ENCODE measurements around the gene CUX1. TPM values are rescaled to one million over a fixed set of nuclear protein-coding genes. Genes with fewer than 3 reads are reported as not detected.

The CUX1 gene
- total RNA-seq, 2 experiments from 2014 or later = 21.1 to 22.4 TPM

DNA sequence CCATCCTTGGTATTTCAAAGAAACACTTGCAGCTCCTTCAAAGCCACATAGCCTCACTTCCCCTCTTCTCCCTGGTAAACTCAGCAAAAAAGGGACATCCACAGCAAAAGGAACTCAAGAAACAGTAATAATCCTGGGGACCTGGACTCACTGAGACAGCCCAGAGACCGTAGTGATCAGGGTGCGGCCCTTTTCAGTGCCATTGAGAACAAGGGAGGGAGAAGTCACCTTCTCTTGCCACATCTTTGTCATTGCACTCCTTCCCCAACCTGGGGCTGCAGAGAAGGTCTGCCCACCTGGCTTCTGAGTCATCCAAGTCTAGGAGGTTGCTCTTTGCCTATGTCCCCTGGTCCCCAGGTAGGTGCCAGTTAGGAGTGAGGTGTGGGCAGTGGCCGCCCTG is 375.4 kb downstream of the CUX1 start:
- H3K4me3 Mint-ChIP-seq = no peak overlapping the region
- H3K27me3 Mint-ChIP-seq = no peaks in the 10 kb centered on the region
- no peaks in the 10 kb centered on the region for H3K9me3 Mint-ChIP-seq
- ChIA-PET POLR2A (no interaction called here), CTCF (no interaction called here)
- H3K4me1 Mint-ChIP-seq = peaks cover 2% of the 10 kb centered on the region
- H3K27ac Mint-ChIP-seq = no peak overlapping the region
- DNase-seq = no peak
- no peaks in the 10 kb centered on the region for H3K36me3 Mint-ChIP-seq (ENCODE audit: low read depth)

DNA sequence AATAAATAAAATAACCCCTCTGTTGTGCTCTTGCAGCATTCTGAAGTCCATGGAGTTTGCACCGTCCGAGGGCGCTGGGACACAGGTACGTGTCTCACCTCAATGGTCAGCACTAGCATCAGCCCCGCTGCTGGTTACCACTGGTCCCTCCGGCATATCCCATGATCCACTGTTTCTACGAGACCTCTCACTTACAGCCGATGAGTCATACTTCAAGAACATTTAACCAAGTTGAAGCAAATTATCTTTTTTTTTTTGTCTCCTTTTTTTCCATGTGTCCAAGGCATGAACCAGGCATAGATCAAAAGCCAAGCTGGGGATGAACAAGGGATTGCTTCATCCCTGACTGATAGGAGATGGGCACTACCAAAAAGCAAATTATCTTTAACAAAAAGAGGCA is 376.4 kb downstream of the CUX1 start:
- Mint-ChIP-seq H3K4me1 (no peaks in the 10 kb centered on the region), H3K36me3 (ENCODE audit: low read depth) (no peaks in the 10 kb centered on the region), H3K9me3 (no peaks in the 10 kb centered on the region), H3K27me3 (no peaks in the 10 kb centered on the region), H3K27ac (no peak overlapping the region), H3K4me3 (no peak overlapping the region)
- POLR2A ChIA-PET = no interaction called here
- CTCF ChIA-PET = interaction anchor here (0.7 kb wide), 1 partner anchor 82 kb away, joined by 3 read pairs; no protein-coding TSS in a partner anchor
- DNase-seq = no peak

DNA sequence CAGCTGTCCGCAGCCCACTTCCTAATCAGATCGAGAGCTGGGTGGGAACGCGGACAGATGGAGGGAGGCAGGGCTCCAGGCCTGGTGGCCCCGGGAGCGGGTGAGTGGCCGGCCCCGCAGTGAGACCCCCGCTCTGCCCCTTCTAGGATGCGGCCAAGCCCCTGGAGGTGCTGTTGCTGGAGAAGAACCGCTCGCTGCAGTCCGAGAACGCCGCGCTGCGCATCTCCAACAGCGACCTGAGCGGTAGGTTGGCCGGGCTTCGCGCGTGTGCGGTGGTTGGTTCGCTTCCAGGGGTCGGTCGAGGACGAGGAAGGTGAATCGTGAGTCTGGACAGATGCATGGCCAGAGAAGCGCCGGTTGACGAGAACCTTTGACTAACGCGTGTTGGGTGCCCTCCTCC is 377.9 kb downstream of the CUX1 start:
- POLR2A ChIA-PET = no interaction called here
- no peaks in the 10 kb centered on the region for H3K4me1 Mint-ChIP-seq
- CTCF ChIA-PET = no interaction called here
- no peak for DNase-seq
- no peaks in the 10 kb centered on the region for H3K9me3 Mint-ChIP-seq
- H3K27ac Mint-ChIP-seq = no peak overlapping the region
- no peak overlapping the region for H3K4me3 Mint-ChIP-seq
- H3K36me3 Mint-ChIP-seq (ENCODE audit: low read depth) = no peaks in the 10 kb centered on the region
- H3K27me3 Mint-ChIP-seq = no peaks in the 10 kb centered on the region

DNA sequence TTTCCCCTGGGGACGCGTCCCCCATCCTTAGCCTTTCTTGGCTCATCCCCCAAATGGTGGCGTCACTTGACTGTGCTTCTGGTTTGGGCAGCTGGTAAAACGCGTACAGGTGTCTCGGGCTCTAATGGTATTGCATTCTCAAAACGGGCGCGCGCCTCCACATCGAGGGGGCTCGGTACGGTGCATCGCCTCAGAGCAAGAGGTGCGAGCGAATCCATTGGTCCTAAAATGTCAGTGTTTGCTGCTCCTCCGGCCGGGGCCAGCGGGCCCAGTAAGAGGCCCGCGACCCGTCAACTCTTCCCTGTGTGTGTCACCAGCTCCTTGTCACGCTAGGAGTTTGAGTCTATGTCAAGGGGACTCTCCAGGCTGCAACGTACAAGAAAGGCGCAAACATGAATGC is 378.6 kb downstream of the CUX1 start:
- H3K4me1 Mint-ChIP-seq = no peaks in the 10 kb centered on the region
- no peaks in the 10 kb centered on the region for H3K27me3 Mint-ChIP-seq
- POLR2A ChIA-PET = no interaction called here
- DNase-seq = no peak
- no peak overlapping the region for H3K4me3 Mint-ChIP-seq
- H3K36me3 Mint-ChIP-seq (ENCODE audit: low read depth) = no peaks in the 10 kb centered on the region
- CTCF ChIA-PET = no interaction called here
- H3K27ac Mint-ChIP-seq = no peak overlapping the region
- H3K9me3 Mint-ChIP-seq = no peaks in the 10 kb centered on the region

DNA sequence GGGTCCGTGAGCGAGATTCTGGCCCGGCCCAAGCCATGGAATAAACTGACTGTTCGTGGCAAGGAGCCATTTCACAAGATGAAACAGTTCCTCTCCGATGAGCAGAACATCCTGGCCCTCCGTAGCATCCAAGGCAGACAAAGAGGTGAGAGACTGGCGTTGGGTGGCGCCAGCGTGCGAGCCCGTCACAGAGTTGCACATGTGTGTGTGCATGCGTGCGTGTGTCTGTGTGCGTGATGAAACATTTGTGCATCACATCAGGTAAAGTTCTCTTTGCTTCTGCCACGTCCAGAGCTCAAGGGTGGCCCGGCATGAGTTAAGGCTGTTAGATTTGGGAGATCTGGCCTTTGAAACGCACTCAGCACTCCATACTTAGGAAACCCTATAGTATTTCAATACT is 379.7 kb downstream of the CUX1 start:
- no peak for DNase-seq
- H3K36me3 Mint-ChIP-seq (ENCODE audit: low read depth) = no peaks in the 10 kb centered on the region
- H3K9me3 Mint-ChIP-seq = no peaks in the 10 kb centered on the region
- H3K4me1 Mint-ChIP-seq = no peaks in the 10 kb centered on the region
- ChIA-PET POLR2A (no interaction called here), CTCF (no interaction called here)
- no peak overlapping the region for H3K4me3 Mint-ChIP-seq
- no peak overlapping the region for H3K27ac Mint-ChIP-seq
- H3K27me3 Mint-ChIP-seq = no peaks in the 10 kb centered on the region

DNA sequence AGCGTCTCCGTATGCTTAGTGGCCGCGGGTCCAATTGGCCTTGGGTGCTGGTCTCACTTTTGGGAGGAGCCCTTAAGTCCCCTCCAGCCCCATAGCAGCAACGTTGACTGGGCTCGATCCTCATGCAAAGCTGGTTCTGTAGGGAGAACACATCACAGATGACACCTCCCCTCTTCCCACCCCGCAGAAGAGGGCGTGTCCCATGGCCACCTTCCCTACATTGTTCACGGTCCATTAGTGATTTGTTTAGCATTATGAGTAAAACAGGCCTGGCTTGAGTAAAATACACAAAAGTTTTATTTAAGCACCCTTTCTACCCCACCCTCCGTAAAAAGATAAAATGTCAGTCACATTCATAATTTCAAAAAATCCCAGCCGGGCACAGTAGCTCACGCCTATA is 380.2 kb downstream of the CUX1 start:
- ChIA-PET POLR2A (no interaction called here), CTCF (no interaction called here)
- Mint-ChIP-seq H3K9me3 (no peaks in the 10 kb centered on the region), H3K27ac (no peak overlapping the region), H3K27me3 (no peaks in the 10 kb centered on the region), H3K4me3 (no peak overlapping the region), H3K36me3 (ENCODE audit: low read depth) (no peaks in the 10 kb centered on the region), H3K4me1 (no peaks in the 10 kb centered on the region)
- DNase-seq = no peak

DNA sequence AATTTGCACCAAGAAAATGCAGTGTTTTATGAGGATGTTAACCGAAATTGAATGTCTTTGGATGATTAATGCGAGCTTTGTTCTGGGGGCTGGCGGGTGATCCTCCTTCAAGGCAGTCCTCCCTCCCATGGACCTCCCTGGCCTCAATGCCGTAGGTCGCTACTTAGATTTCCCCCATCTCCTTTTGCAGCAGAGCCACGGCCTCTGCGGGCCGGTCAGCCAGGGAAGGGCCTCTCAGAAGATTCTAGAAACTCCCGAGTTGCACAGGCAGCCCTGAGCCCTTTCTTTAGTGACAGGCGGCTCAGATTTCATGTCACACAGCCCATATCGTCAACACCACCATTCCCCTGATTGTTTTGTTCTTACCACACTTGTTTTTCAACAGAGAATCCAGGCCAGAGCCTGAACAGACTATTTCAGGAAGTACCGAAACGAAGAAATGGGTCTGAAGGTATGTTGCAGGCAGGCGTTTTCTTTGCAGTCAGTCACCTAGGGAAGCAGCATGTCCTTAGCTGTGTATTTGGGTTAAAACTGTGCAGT is 381.1 kb downstream of the CUX1 start:
- Mint-ChIP-seq H3K27ac (no peak overlapping the region), H3K9me3 (no peaks in the 10 kb centered on the region), H3K27me3 (no peaks in the 10 kb centered on the region), H3K4me3 (no peak overlapping the region), H3K36me3 (ENCODE audit: low read depth) (no peaks in the 10 kb centered on the region), H3K4me1 (no peaks in the 10 kb centered on the region)
- no peak for DNase-seq
- ChIA-PET CTCF (no interaction called here), POLR2A (no interaction called here)

DNA sequence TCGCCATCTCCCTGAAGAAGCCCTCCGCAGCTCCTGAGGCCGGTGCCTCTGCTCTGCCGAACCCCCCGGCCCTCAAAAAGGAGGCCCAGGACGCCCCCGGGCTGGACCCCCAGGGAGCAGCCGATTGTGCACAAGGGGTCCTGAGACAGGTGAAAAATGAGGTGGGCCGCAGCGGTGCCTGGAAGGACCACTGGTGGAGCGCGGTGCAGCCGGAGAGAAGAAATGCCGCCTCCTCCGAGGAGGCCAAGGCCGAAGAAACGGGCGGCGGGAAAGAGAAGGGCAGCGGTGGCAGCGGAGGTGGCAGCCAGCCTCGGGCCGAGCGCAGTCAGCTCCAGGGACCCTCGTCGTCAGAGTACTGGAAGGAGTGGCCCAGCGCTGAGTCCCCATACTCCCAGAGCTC is 384.1 kb downstream of the CUX1 start:
- DNase-seq = no peak
- no peaks in the 10 kb centered on the region for H3K36me3 Mint-ChIP-seq (ENCODE audit: low read depth)
- H3K9me3 Mint-ChIP-seq = no peaks in the 10 kb centered on the region
- ChIA-PET CTCF (interaction anchor here (0.7 kb wide), 1 partner anchor 624 kb away, joined by 8 read pairs; no protein-coding TSS in a partner anchor), POLR2A (no interaction called here)
- no peaks in the 10 kb centered on the region for H3K27me3 Mint-ChIP-seq
- H3K4me1 Mint-ChIP-seq = no peaks in the 10 kb centered on the region
- no peak overlapping the region for H3K27ac Mint-ChIP-seq
- no peak overlapping the region for H3K4me3 Mint-ChIP-seq

DNA sequence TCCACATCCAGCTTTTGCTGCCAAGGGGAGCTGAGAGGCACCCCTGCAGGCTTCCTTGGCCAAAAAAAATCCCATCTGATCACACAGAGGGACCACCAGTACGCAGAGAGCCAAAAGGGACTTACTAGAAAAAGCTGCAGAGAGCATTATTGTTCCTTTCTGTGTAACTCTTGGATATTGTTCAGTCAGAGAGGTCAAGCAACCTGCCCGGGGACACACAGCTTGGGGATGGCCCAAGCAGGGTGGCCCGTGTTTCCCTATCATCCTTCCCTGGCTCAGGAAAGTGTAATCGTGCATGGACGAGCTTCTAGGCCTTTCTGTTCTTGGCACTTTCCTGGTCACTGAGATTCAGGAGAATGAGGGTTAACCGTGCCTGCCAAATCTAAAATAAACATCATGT is 385.1 kb downstream of the CUX1 start:
- H3K4me1 Mint-ChIP-seq = no peaks in the 10 kb centered on the region
- no peaks in the 10 kb centered on the region for H3K27me3 Mint-ChIP-seq
- CTCF ChIA-PET = no interaction called here
- POLR2A ChIA-PET = no interaction called here
- no peak overlapping the region for H3K4me3 Mint-ChIP-seq
- H3K36me3 Mint-ChIP-seq (ENCODE audit: low read depth) = no peaks in the 10 kb centered on the region
- no peak overlapping the region for H3K27ac Mint-ChIP-seq
- no peaks in the 10 kb centered on the region for H3K9me3 Mint-ChIP-seq
- no peak for DNase-seq

DNA sequence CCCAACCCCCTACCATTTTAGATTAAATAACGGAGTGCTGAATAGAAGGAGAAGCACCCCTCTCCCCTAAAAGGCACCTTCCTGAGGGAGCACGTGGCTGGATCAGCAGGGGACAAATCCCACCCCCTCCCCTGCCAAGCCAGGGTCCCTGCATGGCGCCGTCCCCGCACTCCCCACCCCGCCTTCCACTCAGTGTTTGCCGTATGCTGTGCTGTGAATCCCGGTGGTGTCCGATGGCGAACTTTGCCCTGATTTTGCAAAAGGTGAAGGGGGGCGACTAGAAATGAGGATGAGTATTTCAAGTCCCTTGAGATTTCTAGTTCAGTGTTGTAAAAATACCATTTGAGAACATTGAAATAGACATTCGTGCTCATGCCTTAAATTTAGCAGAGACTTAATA is 385.8 kb downstream of the CUX1 start:
- no peaks in the 10 kb centered on the region for H3K36me3 Mint-ChIP-seq (ENCODE audit: low read depth)
- CTCF ChIA-PET = no interaction called here
- no peak overlapping the region for H3K4me3 Mint-ChIP-seq

DNA sequence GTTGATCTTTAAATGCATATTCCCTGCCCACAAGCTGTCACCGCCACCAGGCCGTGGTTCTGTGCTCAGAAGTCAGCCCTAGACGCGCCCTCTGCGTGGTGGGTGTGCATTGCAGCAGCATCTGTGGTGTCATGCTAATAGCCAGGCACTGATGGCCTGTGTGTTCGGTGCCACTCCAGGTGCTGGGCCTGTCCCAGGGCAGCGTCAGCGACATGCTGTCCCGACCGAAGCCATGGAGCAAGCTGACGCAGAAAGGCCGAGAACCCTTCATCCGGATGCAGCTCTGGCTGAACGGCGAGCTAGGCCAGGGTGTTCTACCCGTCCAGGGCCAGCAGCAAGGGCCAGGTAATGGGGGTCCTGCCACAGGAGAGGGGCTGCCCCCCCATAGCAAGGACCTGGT is 386.8 kb downstream of the CUX1 start:
- CTCF ChIA-PET = no interaction called here
- H3K4me1 Mint-ChIP-seq = no peaks in the 10 kb centered on the region
- no peaks in the 10 kb centered on the region for H3K36me3 Mint-ChIP-seq (ENCODE audit: low read depth)
- H3K9me3 Mint-ChIP-seq = no peaks in the 10 kb centered on the region
- DNase-seq = no peak
- H3K27ac Mint-ChIP-seq = no peak overlapping the region
- H3K4me3 Mint-ChIP-seq = no peak overlapping the region
- no peaks in the 10 kb centered on the region for H3K27me3 Mint-ChIP-seq
- POLR2A ChIA-PET = no interaction called here

More for the DNA sequence above, 385.8 kb downstream of the CUX1 start:
- no peaks in the 10 kb centered on the region for H3K9me3 Mint-ChIP-seq
- H3K4me1 Mint-ChIP-seq = no peaks in the 10 kb centered on the region
- no peak for DNase-seq
- POLR2A ChIA-PET = no interaction called here
- H3K27me3 Mint-ChIP-seq = no peaks in the 10 kb centered on the region
- no peak overlapping the region for H3K27ac Mint-ChIP-seq

DNA sequence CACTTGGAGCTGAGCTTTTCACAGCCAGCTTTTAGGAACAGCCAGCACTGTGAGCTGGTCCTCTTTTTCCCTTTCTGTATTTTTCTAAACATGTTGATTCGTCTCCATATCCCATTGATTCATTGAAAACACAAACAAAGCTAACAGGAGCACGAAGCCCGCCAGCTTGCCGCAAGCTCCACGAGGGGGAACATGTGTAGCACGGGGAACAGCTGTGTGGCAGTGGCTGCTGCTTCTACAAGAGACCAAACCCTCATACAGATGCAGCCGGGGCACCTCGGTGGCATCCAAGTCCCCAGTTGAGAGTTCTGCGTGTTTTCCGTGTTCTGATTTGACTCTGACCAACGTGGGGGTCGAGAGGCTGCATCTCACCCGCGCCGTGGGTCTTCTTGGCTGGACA is 388.5 kb downstream of the CUX1 start:
- DNase-seq = no peak
- no peaks in the 10 kb centered on the region for H3K4me1 Mint-ChIP-seq
- no peaks in the 10 kb centered on the region for H3K27me3 Mint-ChIP-seq
- H3K4me3 Mint-ChIP-seq = no peak overlapping the region
- POLR2A ChIA-PET = no interaction called here
- H3K27ac Mint-ChIP-seq = no peak overlapping the region
- CTCF ChIA-PET = interaction anchor here (1.5 kb wide), 1 partner anchor 16 kb away, joined by 3 read pairs; no protein-coding TSS in a partner anchor
- no peaks in the 10 kb centered on the region for H3K9me3 Mint-ChIP-seq
- no peaks in the 10 kb centered on the region for H3K36me3 Mint-ChIP-seq (ENCODE audit: low read depth)

DNA sequence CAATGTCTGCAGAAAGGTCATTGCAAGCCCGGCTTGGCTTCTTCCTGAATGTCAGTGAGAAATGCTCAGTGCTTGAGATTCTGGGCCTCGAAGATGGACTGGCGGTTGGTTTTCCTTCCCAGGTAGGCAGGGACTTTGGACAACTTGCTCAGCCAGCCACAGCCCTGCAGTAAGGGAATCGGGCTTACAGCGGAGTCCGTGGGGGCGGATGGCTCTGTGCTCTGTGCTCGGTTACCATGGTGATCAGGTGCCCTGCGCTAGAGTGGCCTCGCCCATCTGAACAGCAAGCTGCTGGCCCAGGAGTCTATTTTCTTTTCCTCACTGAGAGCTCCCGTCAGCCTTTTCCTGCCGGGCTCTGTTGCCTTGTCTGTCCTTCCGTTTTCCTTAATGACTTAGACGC is 391.4 kb downstream of the CUX1 start:
- H3K4me3 Mint-ChIP-seq = no peak overlapping the region
- no peaks in the 10 kb centered on the region for H3K4me1 Mint-ChIP-seq
- DNase-seq = no peak
- ChIA-PET CTCF (no interaction called here), POLR2A (no interaction called here)
- no peaks in the 10 kb centered on the region for H3K9me3 Mint-ChIP-seq
- no peak overlapping the region for H3K27ac Mint-ChIP-seq
- H3K36me3 Mint-ChIP-seq (ENCODE audit: low read depth) = no peaks in the 10 kb centered on the region
- no peaks in the 10 kb centered on the region for H3K27me3 Mint-ChIP-seq

DNA sequence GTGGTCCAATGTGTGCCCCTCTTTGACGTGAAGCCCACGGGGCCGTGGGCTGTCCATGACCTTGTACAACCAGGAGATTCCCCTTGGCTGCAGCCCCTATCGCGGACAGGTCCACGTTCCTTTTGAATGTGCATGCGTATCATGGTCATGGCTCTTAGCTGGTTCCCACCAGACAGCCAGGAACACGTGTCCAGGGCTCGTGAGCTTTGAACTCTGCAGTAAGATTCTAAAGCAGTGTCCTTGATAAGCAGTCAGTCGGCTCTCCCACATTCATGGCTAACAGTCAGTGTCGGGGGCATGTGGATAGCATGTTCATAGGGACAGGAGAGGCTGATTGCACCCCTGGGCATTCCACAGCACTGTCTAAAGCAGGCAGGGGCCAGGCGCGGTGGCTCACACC is 393.4 kb downstream of the CUX1 start:
- Mint-ChIP-seq H3K27me3 (no peaks in the 10 kb centered on the region), H3K36me3 (ENCODE audit: low read depth) (no peaks in the 10 kb centered on the region), H3K9me3 (no peaks in the 10 kb centered on the region), H3K27ac (no peak overlapping the region), H3K4me1 (no peaks in the 10 kb centered on the region), H3K4me3 (no peak overlapping the region)
- no peak for DNase-seq
- ChIA-PET POLR2A (no interaction called here), CTCF (interaction anchor here (0.9 kb wide), 1 partner anchor 23 kb away, joined by 4 read pairs; no protein-coding TSS in a partner anchor)
